Activated CD8-positive, alpha-beta T cell treated with anti-CD3 and anti-CD28 coated beads for 36 hours (primary cell): Measurements from ENCODE around the gene RRAD. TPM values are rescaled to one million over a fixed set of nuclear protein-coding genes. Genes with fewer than 3 reads are reported as not detected.
A peak's percentile ranks its signal among the peaks of the same experiment; 100 is the strongest.
"Not testable (repeated sequence)": the region's sequence is repeated elsewhere in the genome, so short reads cannot be mapped to it uniquely, and the experiment has no call there.

Source experiments
- ATAC-seq: fragments of 200-7000 bp; cut with Tn5 transposase; one replicate; pipeline ENCODE4 v1.10.0; 2021; ENCODE audit warnings: mild to moderate bottlenecking, moderate library complexity
- CTCF ChIA-PET: fragments of 350-600 bp; sonication (Branson Sonifier 250); formaldehyde crosslinking; loops from one replicate; lab custom pipeline; 2021; ENCODE audit warnings: antibody characterized with exemption; lab: Charles Lee
- POLR2A ChIA-PET: fragments of 350-600 bp; sonication (Branson Sonifier 250); formaldehyde crosslinking; loops from one replicate; lab custom pipeline; 2021; ENCODE audit warnings: antibody characterized with exemption; lab: Charles Lee
- DNase-seq: peaks from one replicate; pipeline ENCODE4 v3.0.0-alpha.2; 2020
- H3K27ac Mint-ChIP-seq: one replicate; pipeline ENCODE4 v1.8.0; 2021; ENCODE audit warnings: mild to moderate bottlenecking, mixed read lengths
- H3K27me3 Mint-ChIP-seq: one replicate; pipeline ENCODE4 v1.8.0; 2021; ENCODE audit warnings: mixed read lengths
- H3K36me3 Mint-ChIP-seq: one replicate; pipeline ENCODE4 v1.8.0; 2021; ENCODE audit warnings: low read depth, mixed read lengths
- H3K4me1 Mint-ChIP-seq: one replicate; pipeline ENCODE4 v1.8.0; 2021; ENCODE audit warnings: low read depth, mixed read lengths
- H3K4me3 Mint-ChIP-seq: one replicate; pipeline ENCODE4 v1.8.0; 2021; ENCODE audit warnings: mild to moderate bottlenecking, moderate library complexity, mixed read lengths
- H3K9me3 Mint-ChIP-seq: one replicate; pipeline ENCODE4 v1.8.0; 2021; ENCODE audit warnings: mixed read lengths
- intact Hi-C: fragments of 100-400 bp; cut with micrococcal nuclease; formaldehyde crosslinking; loops from one replicate; pipeline ENCODE4 v1.10.0; 2022
- total RNA-seq, 2 experiments: library from RNA; stranded (reverse); gene quantifications; one replicate each; pipeline ENCODE4 v1.2.3, GENCODE V29; 2021
- TF ChIP-seq, protein P1 (sequence below): fragments of 200-600 bp; IDR thresholded peaks from one replicate; pipeline ENCODE4 v1.8.0; 2022; ENCODE audit warnings: antibody characterized with exemption, mild to moderate bottlenecking

RRAD gene
- total RNA-seq, 2 experiments from 2014 or later, result 0.61 to 1.1 TPM

GRCh38 chr16:66961065-66961744 is 35.9 kb upstream of the RRAD start, which contains the start of gene CES3:
Gene CES3 (plus strand): TSS chr16:66961266. CDS start chr16:66961308, 42 bp downstream.
- ATAC-seq, result peak; percentile 94
- TF ChIP-seq, protein P1, sequence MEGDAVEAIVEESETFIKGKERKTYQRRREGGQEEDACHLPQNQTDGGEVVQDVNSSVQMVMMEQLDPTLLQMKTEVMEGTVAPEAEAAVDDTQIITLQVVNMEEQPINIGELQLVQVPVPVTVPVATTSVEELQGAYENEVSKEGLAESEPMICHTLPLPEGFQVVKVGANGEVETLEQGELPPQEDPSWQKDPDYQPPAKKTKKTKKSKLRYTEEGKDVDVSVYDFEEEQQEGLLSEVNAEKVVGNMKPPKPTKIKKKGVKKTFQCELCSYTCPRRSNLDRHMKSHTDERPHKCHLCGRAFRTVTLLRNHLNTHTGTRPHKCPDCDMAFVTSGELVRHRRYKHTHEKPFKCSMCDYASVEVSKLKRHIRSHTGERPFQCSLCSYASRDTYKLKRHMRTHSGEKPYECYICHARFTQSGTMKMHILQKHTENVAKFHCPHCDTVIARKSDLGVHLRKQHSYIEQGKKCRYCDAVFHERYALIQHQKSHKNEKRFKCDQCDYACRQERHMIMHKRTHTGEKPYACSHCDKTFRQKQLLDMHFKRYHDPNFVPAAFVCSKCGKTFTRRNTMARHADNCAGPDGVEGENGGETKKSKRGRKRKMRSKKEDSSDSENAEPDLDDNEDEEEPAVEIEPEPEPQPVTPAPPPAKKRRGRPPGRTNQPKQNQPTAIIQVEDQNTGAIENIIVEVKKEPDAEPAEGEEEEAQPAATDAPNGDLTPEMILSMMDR, result peak; percentile 78
- H3K27me3 Mint-ChIP-seq, result peaks cover 4% of the 10 kb centered on the region
- peak within 1 kb of the TSS; percentile 24 for H3K4me3 Mint-ChIP-seq
- H3K9me3 Mint-ChIP-seq, result no peaks in the 10 kb centered on the region
- ChIA-PET CTCF (interaction anchor here (0.5 to 5.5 kb wide), 40 partner anchors 8 to 316 kb away, joined by 3 to 32 read pairs (median 4); partner anchors contain the start of genes CDH16 and NOL3), POLR2A (interaction anchor here (1.3 kb wide), 1 partner anchor 8 kb away, joined by 3 read pairs; no protein-coding TSS in a partner anchor)
- intact Hi-C loops, result no loop called here
- H3K4me1 Mint-ChIP-seq, result peaks cover 16% of the 10 kb centered on the region
- DNase-seq, result peak; percentile 84
- H3K36me3 Mint-ChIP-seq, result no peaks in the 10 kb centered on the region
- H3K27ac Mint-ChIP-seq, result peak within 1 kb of the TSS; percentile 83

GRCh38 chr16:66960270-66960669 is 34.9 kb upstream of the RRAD start:
- ATAC-seq, result no peak
- ChIA-PET CTCF (interaction anchor here (0.7 to 5.5 kb wide), 25 partner anchors 10 to 505 kb away, joined by 3 to 32 read pairs (median 5); partner anchors contain the start of gene NOL3), POLR2A (interaction anchor here (1.3 kb wide), 1 partner anchor 7 kb away, joined by 3 read pairs; no protein-coding TSS in a partner anchor)
- Mint-ChIP-seq H3K4me3 (no peak overlapping the region), H3K9me3 (no peaks in the 10 kb centered on the region), H3K4me1 (peaks cover 16% of the 10 kb centered on the region), H3K36me3 (no peaks in the 10 kb centered on the region), H3K27ac (no peak overlapping the region), H3K27me3 (peaks cover 4% of the 10 kb centered on the region)
- DNase-seq, result no peak
- intact Hi-C loops, result no loop called here
- TF ChIP-seq, protein P1, result no peak

DNA sequence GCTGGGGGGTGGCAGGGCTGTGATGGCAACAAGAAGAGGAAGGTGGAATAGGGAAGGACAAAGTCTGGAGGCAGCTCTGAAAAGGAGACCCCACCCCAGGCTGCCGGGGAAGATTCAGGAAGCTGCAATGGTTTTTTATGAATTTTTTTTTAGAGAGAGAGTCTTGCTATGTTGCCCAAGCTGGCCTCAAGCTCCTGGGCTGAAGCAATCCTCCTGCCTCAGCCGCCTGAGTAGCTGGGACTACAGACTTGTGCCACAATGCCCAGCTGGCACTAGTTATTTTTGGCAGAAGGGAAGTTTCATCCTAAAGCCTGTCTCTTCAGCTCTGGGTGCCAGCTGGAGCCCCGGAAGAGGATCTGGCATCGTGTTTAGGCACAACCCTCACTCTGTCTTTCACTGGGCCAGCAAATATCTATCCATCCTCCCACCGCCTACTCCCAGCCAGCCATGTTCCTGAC is 34.4 kb upstream of the RRAD start:
- CTCF ChIA-PET, result interaction anchor here (0.9 to 5.5 kb wide), 16 partner anchors 19 to 506 kb away, joined by 3 to 32 read pairs (median 4); partner anchors contain the start of gene NOL3
- intact Hi-C loops, result no loop called here
- ATAC-seq (no peak), DNase-seq (no peak)
- POLR2A ChIA-PET, result no interaction called here
- Mint-ChIP-seq H3K36me3 (no peaks in the 10 kb centered on the region), H3K27me3 (no peaks in the 10 kb centered on the region), H3K9me3 (no peaks in the 10 kb centered on the region), H3K4me3 (no peak overlapping the region), H3K27ac (no peak overlapping the region), H3K4me1 (peaks cover 16% of the 10 kb centered on the region)
- TF ChIP-seq, protein P1, result no peak

DNA sequence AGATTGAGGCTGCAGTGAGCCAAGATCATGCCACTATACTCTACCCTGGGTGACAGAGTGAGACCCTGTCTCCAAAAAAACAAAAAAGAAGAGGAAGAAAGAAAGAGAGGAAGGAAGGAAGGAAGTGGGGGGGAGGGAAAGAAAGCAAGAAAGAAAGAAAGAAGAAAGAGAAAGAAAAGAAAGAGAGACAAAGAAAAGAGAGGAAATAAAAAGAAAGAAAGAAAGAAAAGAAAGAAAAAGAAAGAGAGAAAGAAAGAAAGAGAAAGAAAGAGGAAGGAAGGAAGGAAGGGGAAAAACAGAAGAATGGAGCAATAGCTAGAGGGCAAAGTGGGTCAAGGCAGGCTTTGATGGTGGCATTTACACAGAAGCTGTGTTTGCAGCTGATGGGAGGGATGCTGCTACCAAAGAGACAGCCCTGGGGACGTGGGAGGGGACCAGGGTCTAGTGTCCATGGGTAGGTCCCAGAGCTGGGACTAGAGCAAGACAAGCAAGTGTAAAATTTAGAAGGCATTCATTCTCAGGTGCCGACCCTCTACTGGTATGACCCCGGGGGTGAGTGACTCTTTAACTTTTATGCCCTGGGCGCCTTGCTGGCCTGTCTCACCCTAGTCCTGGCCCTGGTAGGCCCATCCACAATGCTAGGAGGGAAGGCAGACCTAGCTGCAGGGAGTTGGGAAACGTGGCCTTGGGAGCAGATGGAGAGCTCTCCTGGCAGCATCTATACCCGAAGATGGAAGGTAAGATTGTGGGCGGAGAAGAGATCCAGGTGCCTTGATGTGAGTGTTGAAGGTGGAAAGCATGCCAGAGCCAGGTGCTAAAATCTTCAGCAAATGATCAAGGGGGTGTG is 33.7 kb upstream of the RRAD start:
- ChIA-PET CTCF (interaction anchor here (0.9 to 5.5 kb wide), 16 partner anchors 10 to 507 kb away, joined by 3 to 32 read pairs (median 3); no protein-coding TSS in a partner anchor), POLR2A (no interaction called here)
- no peak for ATAC-seq
- TF ChIP-seq, protein P1, result no peak
- no peaks in the 10 kb centered on the region for H3K9me3 Mint-ChIP-seq
- intact Hi-C loops, result no loop called here
- no peak for DNase-seq
- no peak overlapping the region for H3K4me3 Mint-ChIP-seq
- peaks cover 16% of the 10 kb centered on the region for H3K4me1 Mint-ChIP-seq
- no peak overlapping the region for H3K27ac Mint-ChIP-seq
- no peaks in the 10 kb centered on the region for H3K36me3 Mint-ChIP-seq
- peaks cover under 1% of the 10 kb centered on the region for H3K27me3 Mint-ChIP-seq

DNA sequence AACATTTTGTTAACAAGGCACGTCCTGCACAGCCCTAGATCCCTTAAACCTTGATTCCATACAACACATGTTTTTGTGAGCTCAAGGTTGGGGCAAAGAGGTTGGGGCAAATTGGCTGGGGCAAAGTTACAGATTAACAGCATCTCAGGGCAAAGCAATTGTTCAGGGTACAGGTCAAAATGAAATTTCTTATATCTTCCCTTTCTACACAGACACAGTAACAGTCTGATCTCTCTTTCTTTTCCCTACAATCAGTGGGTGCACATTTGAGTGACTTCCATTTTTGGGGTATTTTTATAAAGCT is 30.8 kb upstream of the RRAD start:
- H3K4me1 Mint-ChIP-seq, H3K4me3 Mint-ChIP-seq, ATAC-seq, POLR2A ChIA-PET, H3K9me3 Mint-ChIP-seq, H3K36me3 Mint-ChIP-seq, H3K27ac Mint-ChIP-seq, DNase-seq, intact Hi-C loops: not testable (repeated sequence)
- CTCF ChIA-PET, result interaction anchor here (1.2 to 2.6 kb wide), 5 partner anchors 11 to 229 kb away, joined by 3 to 7 read pairs (median 5); no protein-coding TSS in a partner anchor
- H3K27me3 Mint-ChIP-seq, result peaks cover 18% of the 10 kb centered on the region

GRCh38 chr16:66955363-66956153 is 30.2 kb upstream of the RRAD start:
- H3K4me1 Mint-ChIP-seq, H3K4me3 Mint-ChIP-seq, POLR2A ChIA-PET, ATAC-seq, H3K36me3 Mint-ChIP-seq, intact Hi-C loops, H3K9me3 Mint-ChIP-seq, DNase-seq, H3K27ac Mint-ChIP-seq: not testable (repeated sequence)
- CTCF ChIA-PET, result interaction anchor here (1.2 to 2.6 kb wide), 3 partner anchors 11 to 230 kb away, joined by 3 to 7 read pairs (median 5); no protein-coding TSS in a partner anchor
- H3K27me3 Mint-ChIP-seq, result peaks cover 20% of the 10 kb centered on the region
